Lung (tissue), 12 donors: Measurements from ENCODE around the gene ZNF473. TPM values are rescaled to one million over a fixed set of nuclear protein-coding genes. Genes with fewer than 3 reads are reported as not detected.

Source experiments
- ATAC-seq: fragments of 200-7000 bp; cut with Tn5 transposase; one replicate; pipeline ENCODE4 v1.9.1; 2020; ENCODE audit warnings: moderate number of reproducible peaks; ENCODE audit not compliant: insufficient read depth, low FRiP score
- DNase-seq, 3 donors: peaks; one replicate each; pipeline ENCODE4 v3.0.0-alpha.2; 2013 to 2017
- H3K27ac ChIP-seq, 2 donors: one replicate each; pipeline ENCODE4 v1.5.1; 2013; ENCODE audit warnings: mild to moderate bottlenecking in 2 of 2, moderate library complexity in 2 of 2, control low read depth in 1 of 2, inconsistent platforms in 1 of 2, low read depth in 1 of 2, low read length in 1 of 2
- H3K27me3 ChIP-seq, 3 donors: one replicate each; pipeline ENCODE4 v1.5.1; 2013; ENCODE audit warnings: low read length in 2 of 3; ENCODE audit not compliant: control insufficient read depth in 3 of 3, insufficient read depth in 3 of 3
- H3K36me3 ChIP-seq, 4 donors: one replicate each; pipeline ENCODE4 v1.5.1; 2013; ENCODE audit warnings: low read length in 4 of 4, mild to moderate bottlenecking in 1 of 4, moderate library complexity in 1 of 4; ENCODE audit not compliant: control insufficient read depth in 4 of 4, insufficient read depth in 4 of 4
- H3K4me1 ChIP-seq, 5 donors: one replicate each; pipeline ENCODE4 v1.5.1; 2013; ENCODE audit warnings: low read length in 5 of 5, mild to moderate bottlenecking in 2 of 5, moderate library complexity in 1 of 5; ENCODE audit not compliant: control insufficient read depth in 5 of 5, insufficient read depth in 5 of 5
- H3K4me3 ChIP-seq: one replicate; pipeline ENCODE4 v1.5.1; 2013; ENCODE audit warnings: mild to moderate bottlenecking, control low read depth, moderate library complexity
- H3K9ac ChIP-seq, 2 donors: one replicate each; pipeline ENCODE4 v1.5.1; 2013; ENCODE audit warnings: low read length in 2 of 2, control low read depth in 1 of 2; ENCODE audit not compliant: insufficient read depth in 1 of 2
- H3K9me3 ChIP-seq, 4 donors: one replicate each; pipeline ENCODE4 v1.5.1; 2013; ENCODE audit warnings: low read length in 3 of 4, mild to moderate bottlenecking in 1 of 4, moderate library complexity in 1 of 4; ENCODE audit not compliant: control insufficient read depth in 4 of 4, insufficient read depth in 3 of 4
- CTCF ChIP-seq: IDR thresholded peaks from 2 replicates; pipeline ENCODE4 v1.5.1; 2012; ENCODE audit warnings: mild to moderate bottlenecking; ENCODE audit errors: control extremely low read depth, extremely low read depth
- WGBS, 2 donors: extraction: QIAGEN DNeasy Blood & Tissue Kit; methylation state at CpG; one replicate each; pipeline ENCODE4 v1.1.7; 2013; 5-methylcytosine and 5-hydroxymethylcytosine counted together
- polyA plus RNA-seq, 2 donors: library from polyadenylated mRNA; stranded (reverse); fragments of 200-250 nt; gene quantifications; one replicate each; pipeline ENCODE4 v1.2.1, GENCODE V29; 2013
- total RNA-seq, 2 donors: library from RNA; depleted of rRNA in 1 of 2; stranded (reverse); fragments of >200 nt in 1 of 2; gene quantifications; one replicate each; pipeline ENCODE4 v1.2.1, GENCODE V29; 2014 to 2021
- donor health status: control.
- donor health status: control.
- donor health status: Bipolar disorder and iron deficiency.
- donor health status: healthy.
- donor health status: DM: yes; HTN: yes; CAD: no.

The ZNF473 gene
- total and polyA plus RNA-seq, 4 donors = 2.8 to 10.4 (median 6.6) TPM

DNA sequence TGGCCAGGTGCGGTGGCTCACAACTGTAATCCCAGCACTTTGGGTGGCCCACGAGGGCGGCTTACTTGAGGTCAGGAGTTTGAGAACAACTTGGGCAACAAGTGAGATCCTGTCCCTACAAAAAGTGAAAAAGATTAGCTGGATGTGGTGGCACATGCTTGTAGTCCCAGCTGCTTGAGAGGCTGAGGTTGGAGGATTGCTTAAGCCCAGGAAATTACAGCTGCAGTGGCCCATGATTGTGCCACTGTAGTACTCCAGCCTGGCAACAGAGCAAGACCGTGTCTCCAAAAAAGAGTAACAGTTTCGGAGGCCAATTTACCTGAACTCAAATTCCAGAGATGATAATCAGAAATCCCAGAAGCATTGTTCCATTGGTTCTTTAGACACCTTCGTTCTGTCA is 4.4 kb downstream of the ZNF473 start:
- no peak for ATAC-seq
- WGBS, 2 donors = 42 to 82% methylated on average over 6 of the region's 6 CpGs

GRCh38 chr19:50030937-50031336 is 5.1 kb downstream of the ZNF473 start:
- H3K9me3 ChIP-seq = no peaks in the 10 kb centered on the region
- peaks cover 0 to 9% (median 3%) of the 10 kb centered on the region in 5 donors for H3K4me1 ChIP-seq
- no peak for TF ChIP-seq CTCF
- H3K27me3 ChIP-seq = no peaks in the 10 kb centered on the region
- no peak overlapping the region for H3K27ac ChIP-seq
- WGBS, 2 donors = 82 to 92% methylated on average over 11 of the region's 11 CpGs
- DNase-seq = no peak
- H3K4me3 ChIP-seq = no peak overlapping the region
- peaks cover 18 to 26% (median 23%) of the 10 kb centered on the region in 4 donors for H3K36me3 ChIP-seq
- no peak overlapping the region for H3K9ac ChIP-seq
- no peak for ATAC-seq

More for the DNA sequence above, 4.4 kb downstream of the ZNF473 start:
- Histone ChIP-seq H3K4me1 (peaks cover 0 to 9% (median 3%) of the 10 kb centered on the region in 5 donors), H3K9me3 (no peaks in the 10 kb centered on the region), H3K27ac (no peak overlapping the region), H3K27me3 (no peaks in the 10 kb centered on the region), H3K36me3 (peaks cover 18 to 26% (median 23%) of the 10 kb centered on the region in 4 donors), H3K4me3 (no peak overlapping the region), H3K9ac (no peak overlapping the region)
- no peak for TF ChIP-seq CTCF
- DNase-seq = no peak

DNA sequence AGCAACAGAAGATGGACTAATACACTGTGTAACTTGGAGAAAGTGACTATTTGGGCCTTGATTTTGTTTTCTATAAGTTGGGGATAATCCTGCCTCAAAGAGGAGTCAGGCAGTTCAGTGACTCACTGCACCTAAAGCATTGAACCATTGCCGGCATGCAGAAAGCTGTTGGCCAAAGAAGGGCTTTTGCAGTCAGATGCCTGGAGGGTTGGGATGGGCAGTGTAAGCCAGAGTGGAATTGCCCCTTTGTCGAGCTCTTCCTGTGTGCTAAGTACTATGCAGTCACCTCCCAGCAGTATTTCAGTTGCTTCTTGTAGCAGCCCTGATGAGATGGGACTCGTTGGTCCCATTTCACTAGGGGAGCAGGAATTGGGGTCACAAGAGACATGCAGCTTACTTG is 11.1 kb downstream of the ZNF473 start:
- ATAC-seq (no peak), DNase-seq (no peak)
- no peak for TF ChIP-seq CTCF
- Histone ChIP-seq H3K9ac (no peak overlapping the region), H3K36me3 (peaks cover 40 to 60% (median 50%) of the 10 kb centered on the region in 4 donors), H3K9me3 (peaks cover 0 to 8% (median 0%) of the 10 kb centered on the region in 4 donors), H3K27me3 (no peaks in the 10 kb centered on the region), H3K27ac (no peak overlapping the region), H3K4me1 (no peaks in the 10 kb centered on the region), H3K4me3 (no peak overlapping the region)
- 92 to 97% methylated on average over 3 of the region's 3 CpGs for WGBS, 2 donors

GRCh38 chr19:50039968-50040367 is 14.2 kb downstream of the ZNF473 start:
- DNase-seq (no peak), ATAC-seq (no peak)
- H3K36me3 ChIP-seq = peaks cover 51 to 63% (median 60%) of the 10 kb centered on the region in 4 donors
- no peak overlapping the region for H3K27ac ChIP-seq
- 96 to 100% methylated on average over 3 of the region's 3 CpGs for WGBS, 2 donors
- H3K27me3 ChIP-seq = no peaks in the 10 kb centered on the region
- H3K9ac ChIP-seq = no peak overlapping the region
- no peaks in the 10 kb centered on the region for H3K4me1 ChIP-seq
- H3K4me3 ChIP-seq = no peak overlapping the region
- no peak for TF ChIP-seq CTCF
- H3K9me3 ChIP-seq = peaks cover 8 to 29% (median 12%) of the 10 kb centered on the region in 4 donors
